ENCODE data around the gene MLIP. TPM values are rescaled to one million over a fixed set of nuclear protein-coding genes. Genes with fewer than 3 reads are reported as not detected.

The MLIP gene
- total and polyA plus RNA-seq, 4 donors, result 2.0 to 6.0 (median 3.2) TPM

GRCh38 chr6:54114991-54115390, 3.7 kb downstream of the MLIP start (continued):
- TF ChIP-seq GABPA (IDR thresholded peaks at IDR 0.05 in 1 of 2, conservative IDR thresholded peaks at IDR 0.05 in 1 of 2), result no peak

- WGBS, result 79% methylated on average over 1 of the region's 1 CpG
Observed at GRCh38 chr6:54115966-54116365, 4.7 kb downstream of the MLIP start.

More at GRCh38 chr6:54115966-54116365, 4.7 kb downstream of the MLIP start:
- Histone ChIP-seq H3K9me3 (ENCODE audit: control insufficient read depth in 4 of 4, low read length in 3 of 4) (no peaks in the 10 kb centered on the region), H3K9ac (ENCODE audit: low read depth in 1 of 2, low read length in 2 of 2) (no peak overlapping the region), H3K4me3 (ENCODE audit: low read depth in 1 of 3, low read length in 3 of 3) (no peak overlapping the region), H3K4me1 (ENCODE audit: control insufficient read depth in 4 of 4, insufficient read depth in 4 of 4, low read length in 3 of 4) (no peaks in the 10 kb centered on the region), H3K27me3 (ENCODE audit: control insufficient read depth in 4 of 4, insufficient read depth in 4 of 4, low read length in 3 of 4) (no peaks in the 10 kb centered on the region), H3K36me3 (ENCODE audit: control insufficient read depth in 4 of 4, insufficient read depth in 3 of 4, low read depth in 1 of 4, low read length in 3 of 4) (no peaks in the 10 kb centered on the region), H3K27ac (ENCODE audit: low read depth in 1 of 2, low read length in 2 of 2) (no peak overlapping the region)
- no peak for DNase-seq (ENCODE audit: low spot score)
- TF ChIP-seq CTCF (IDR thresholded peaks at IDR 0.05; ENCODE audit: low read depth, low read length, missing input control) (no peak), MAX (IDR thresholded peaks at IDR 0.05) (no peak), FOXA2 (IDR thresholded peaks at IDR 0.05) (no peak), EGR1 (IDR thresholded peaks at IDR 0.05; ENCODE audit: low read depth in 2 of 2) (no peak), FOXA1 (IDR thresholded peaks at IDR 0.05) (no peak), RXRA (IDR thresholded peaks at IDR 0.05) (no peak), TAF1 (conservative IDR thresholded peaks at IDR 0.05) (no peak), ATF3 (IDR thresholded peaks at IDR 0.05) (no peak), YY1 (IDR thresholded peaks at IDR 0.05) (no peak), REST (IDR thresholded peaks at IDR 0.05) (no peak), GABPA (IDR thresholded peaks at IDR 0.05 in 1 of 2, conservative IDR thresholded peaks at IDR 0.05 in 1 of 2) (no peak), NR2F2 (IDR thresholded peaks at IDR 0.05) (no peak)
